Loucy (cell line): ENCODE measurements around the gene JMJD4.
A peak's percentile ranks its signal among the peaks of the same experiment; 100 is the strongest.

ENCODE experiments used
- H2AFZ ChIP-seq: fragments of 200-600 bp; sonication (generic); 2 replicates; pipeline ENCODE4 v1.6.0; 2016; ENCODE audit warnings: antibody characterized with exemption, mild to moderate bottlenecking, low read length, moderate library complexity
- H3F3A ChIP-seq: fragments of 200-600 bp; 2 replicates; pipeline ENCODE4 v1.6.0; 2016; ENCODE audit warnings: antibody characterized with exemption, low read depth, mild to moderate bottlenecking
- H3K27me3 ChIP-seq: fragments of 200-600 bp; sonication (generic); 2 replicates; pipeline ENCODE4 v1.6.1; 2014; ENCODE audit warnings: low read length, mild to moderate bottlenecking; ENCODE audit not compliant: insufficient read depth, poor library complexity, severe bottlenecking
- H3K36me3 ChIP-seq: fragments of 200-600 bp; sonication (generic); 2 replicates; pipeline ENCODE4 v1.6.1; 2016; ENCODE audit warnings: low read length; ENCODE audit not compliant: insufficient read depth
- H3K4me1 ChIP-seq: fragments of 200-600 bp; sonication (generic); 2 replicates; pipeline ENCODE4 v1.5.1; 2014; ENCODE audit warnings: low read length, mild to moderate bottlenecking; ENCODE audit not compliant: insufficient read depth, poor library complexity, severe bottlenecking
- H3K4me2 ChIP-seq: fragments of 200-600 bp; sonication (generic); 2 replicates; pipeline ENCODE4 v1.6.0; 2014; ENCODE audit warnings: antibody characterized with exemption, low read length, low read depth, mild to moderate bottlenecking; ENCODE audit not compliant: poor library complexity, severe bottlenecking
- H3K4me3 ChIP-seq: fragments of 200-600 bp; sonication (generic); 2 replicates; pipeline ENCODE4 v1.5.1; 2014; ENCODE audit warnings: low read length, mild to moderate bottlenecking, mixed read lengths; ENCODE audit not compliant: poor library complexity, severe bottlenecking
- H3K79me2 ChIP-seq: fragments of 200-600 bp; sonication (generic); 2 replicates; pipeline ENCODE4 v1.6.1; 2014; ENCODE audit warnings: low read length; ENCODE audit not compliant: insufficient read depth
- H3K9ac ChIP-seq: fragments of 200-600 bp; sonication (generic); 2 replicates; pipeline ENCODE4 v1.6.0; 2014; ENCODE audit warnings: mild to moderate bottlenecking, low read depth, low read length, moderate library complexity; ENCODE audit not compliant: poor library complexity, severe bottlenecking
- H3K9me2 ChIP-seq: fragments of 200-600 bp; sonication (generic); replicated peaks from 2 replicates; pipeline ENCODE4 v1.6.1; 2016; ENCODE audit warnings: low read depth, low read length, mixed read lengths
- H3K9me3 ChIP-seq: fragments of 200-600 bp; sonication (generic); 2 replicates; pipeline ENCODE4 v1.6.1; 2014; ENCODE audit warnings: mild to moderate bottlenecking, antibody characterized with exemption, low read length, low read depth; ENCODE audit not compliant: insufficient read depth
- H4K20me1 ChIP-seq: fragments of 200-600 bp; sonication (generic); 2 replicates; pipeline ENCODE4 v1.6.0; 2014; ENCODE audit warnings: antibody characterized with exemption, low read length, mild to moderate bottlenecking; ENCODE audit not compliant: insufficient read depth, poor library complexity, severe bottlenecking
- CTCF ChIP-seq: fragments of 200-600 bp; sonication (generic); conservative IDR thresholded peaks from 2 replicates; pipeline ENCODE4 v1.5.1; 2014; ENCODE audit warnings: mild to moderate bottlenecking, antibody characterized with exemption, low read length
- EZH2phosphoT487 ChIP-seq: fragments of 200-600 bp; IDR thresholded peaks from 2 replicates; pipeline ENCODE4 v1.6.1; 2018; ENCODE audit warnings: antibody characterized with exemption, mild to moderate bottlenecking, moderate library complexity, borderline replicate concordance

Gene JMJD4

GRCh38 chr1:227765261-227766014, 30.3 kb upstream of the JMJD4 start:
- Histone ChIP-seq H3K9me2 (no peaks in the 10 kb centered on the region), H3K9ac (peak overlapping the region; percentile 3), H3K4me1 (peaks cover 41% of the 10 kb centered on the region), H4K20me1 (peaks cover 24% of the 10 kb centered on the region), H3K9me3 (no peaks in the 10 kb centered on the region), H3F3A (peaks cover 11% of the 10 kb centered on the region), H3K36me3 (peaks cover 51% of the 10 kb centered on the region; the same call in 1 of the 2 replicates), H3K4me2 (peak overlapping the region; percentile 78), H3K4me3 (peak overlapping the region; percentile 28), H3K27me3 (no peaks in the 10 kb centered on the region), H3K79me2 (peaks cover 15% of the 10 kb centered on the region; the same call in 1 of the 2 replicates), H2AFZ (no peak overlapping the region)
- no peak for TF ChIP-seq CTCF
- no peak for TF ChIP-seq EZH2phosphoT487

GRCh38 chr1:227764019-227764391, 28.9 kb upstream of the JMJD4 start:
- Histone ChIP-seq H3K9me3 (no peaks in the 10 kb centered on the region), H2AFZ (no peak overlapping the region), H3K79me2 (peaks cover 15% of the 10 kb centered on the region; the same call in 1 of the 2 replicates), H3F3A (peaks cover 11% of the 10 kb centered on the region), H3K4me1 (peaks cover 41% of the 10 kb centered on the region), H3K36me3 (peaks cover 54% of the 10 kb centered on the region; the same call in 1 of the 2 replicates), H3K4me2 (no peak overlapping the region), H4K20me1 (peaks cover 24% of the 10 kb centered on the region), H3K9ac (no peak overlapping the region), H3K27me3 (no peaks in the 10 kb centered on the region), H3K9me2 (no peaks in the 10 kb centered on the region), H3K4me3 (no peak overlapping the region)
- no peak for TF ChIP-seq EZH2phosphoT487

GRCh38 chr1:227763246-227764018, 28.3 kb upstream of the JMJD4 start:
- H3K4me3 ChIP-seq = no peak overlapping the region
- no peaks in the 10 kb centered on the region for H3K9me2 ChIP-seq
- peaks cover 53% of the 10 kb centered on the region; the same call in 1 of the 2 replicates for H3K36me3 ChIP-seq
- H3K27me3 ChIP-seq = no peaks in the 10 kb centered on the region
- H3K4me1 ChIP-seq = peaks cover 41% of the 10 kb centered on the region
- peaks cover 24% of the 10 kb centered on the region for H4K20me1 ChIP-seq
- H3K9me3 ChIP-seq = no peaks in the 10 kb centered on the region
- H3K79me2 ChIP-seq = peaks cover 15% of the 10 kb centered on the region; the same call in 1 of the 2 replicates
- peak overlapping the region; percentile 53 for H3K4me2 ChIP-seq
- TF ChIP-seq CTCF (no peak), EZH2phosphoT487 (no peak)
- H2AFZ ChIP-seq = no peak overlapping the region
- H3K9ac ChIP-seq = no peak overlapping the region
- H3F3A ChIP-seq = peaks cover 11% of the 10 kb centered on the region
